NCI-H82 treated with DMSO at 0.1 percent for 48 hours (cell line): Measurements from ENCODE around the gene WDR12.
"Not testable (repeated sequence)": the region's sequence is repeated elsewhere in the genome, so short reads cannot be mapped to it uniquely, and the experiment has no call there.

Experiments used
- DNase-seq: peaks from one replicate; lab custom pipeline; 2025; ENCODE audit not compliant: unreplicated experiment; lab: John Stamatoyannopoulos, UW

Gene WDR12

DNA sequence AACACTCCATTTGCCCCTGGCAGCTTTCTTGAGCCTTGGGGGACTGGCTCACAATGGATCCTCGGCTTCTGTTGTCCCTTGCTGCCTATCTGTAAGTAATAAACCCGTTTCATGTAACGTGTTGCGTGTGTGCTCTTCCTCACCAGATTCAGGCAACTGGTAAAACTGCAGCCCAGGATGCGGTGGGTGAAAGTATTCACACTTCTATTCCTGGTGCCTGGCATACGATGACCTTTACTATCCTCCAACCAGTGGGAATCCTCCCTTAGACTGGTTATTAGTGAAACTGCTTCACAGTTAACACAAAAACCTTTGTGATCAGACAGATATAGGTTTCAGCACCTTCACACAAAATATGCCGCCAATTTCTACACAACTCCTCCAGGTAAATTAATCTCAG is 26.3 kb downstream of the WDR12 start:
- no peak for DNase-seq

DNA sequence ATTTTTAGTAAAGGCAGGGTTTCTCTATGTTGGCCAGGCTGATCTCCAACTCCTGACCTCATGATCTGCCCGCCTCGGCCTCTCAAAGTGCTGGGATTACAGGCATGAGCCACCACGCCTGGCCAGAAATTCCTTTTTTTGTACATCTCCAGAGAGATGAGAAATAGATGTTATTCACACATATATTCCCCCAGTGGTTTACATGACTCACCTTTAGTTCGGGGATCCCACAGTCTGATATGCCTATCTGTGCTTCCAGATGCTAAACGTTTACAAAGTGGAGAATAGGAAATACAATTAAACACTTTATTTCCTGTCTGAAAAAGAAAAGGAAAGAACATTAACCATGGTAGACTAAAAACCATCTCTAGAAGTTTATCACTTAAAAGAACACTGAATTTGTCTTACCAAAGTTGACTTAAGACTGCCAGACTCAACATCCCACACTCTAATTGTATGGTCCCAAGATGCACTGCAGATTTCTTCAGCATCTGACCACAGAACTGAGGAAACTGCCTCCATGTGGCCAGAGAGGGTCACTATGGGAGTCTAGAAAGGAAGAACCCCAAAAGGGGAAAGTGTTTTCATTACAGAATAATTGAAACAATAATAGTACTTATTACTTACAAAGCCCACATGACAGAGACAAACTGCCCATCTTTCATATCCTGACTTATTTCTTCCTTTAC is 27.3 kb downstream of the WDR12 start:
- DNase-seq, result no peak

DNA sequence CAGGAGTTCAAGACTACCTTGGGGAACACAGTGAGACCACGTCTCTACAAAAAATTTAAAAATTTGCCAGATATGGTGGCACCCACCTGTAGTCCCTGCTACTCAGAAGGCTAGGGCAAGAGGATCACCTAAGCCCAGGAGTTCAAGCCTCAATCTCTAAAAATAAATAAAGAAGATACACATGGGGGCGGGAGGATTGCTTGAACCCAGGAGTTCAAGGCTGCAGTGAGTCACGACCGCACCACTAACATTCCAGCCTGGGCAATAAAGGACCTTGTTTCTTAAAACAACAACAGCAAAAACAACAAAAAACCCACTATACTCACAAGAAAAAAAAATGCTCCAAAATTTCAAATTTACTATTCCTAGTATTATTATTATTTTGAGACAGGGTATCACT is 29.9 kb downstream of the WDR12 start:
- no peak for DNase-seq

DNA sequence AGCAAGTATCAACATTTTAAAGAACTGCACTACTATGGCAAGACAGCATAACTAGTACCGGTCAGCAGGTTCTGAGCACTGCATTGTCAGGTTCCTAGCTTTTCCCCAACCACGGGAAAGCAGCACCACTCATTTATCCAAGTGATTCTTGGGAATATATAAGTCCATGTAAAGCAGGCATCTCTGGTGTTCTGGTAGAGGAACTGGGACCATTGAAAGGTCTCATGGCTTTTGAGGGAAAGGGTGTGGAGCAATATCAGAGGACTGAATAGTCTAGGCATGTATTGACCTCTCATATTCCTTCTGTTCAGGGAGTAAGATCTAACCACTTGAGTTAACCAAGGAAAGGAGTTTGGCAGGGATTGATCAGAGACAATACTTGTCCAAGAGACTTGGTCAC is 33.8 kb downstream of the WDR12 start:
- no peak for DNase-seq

DNA sequence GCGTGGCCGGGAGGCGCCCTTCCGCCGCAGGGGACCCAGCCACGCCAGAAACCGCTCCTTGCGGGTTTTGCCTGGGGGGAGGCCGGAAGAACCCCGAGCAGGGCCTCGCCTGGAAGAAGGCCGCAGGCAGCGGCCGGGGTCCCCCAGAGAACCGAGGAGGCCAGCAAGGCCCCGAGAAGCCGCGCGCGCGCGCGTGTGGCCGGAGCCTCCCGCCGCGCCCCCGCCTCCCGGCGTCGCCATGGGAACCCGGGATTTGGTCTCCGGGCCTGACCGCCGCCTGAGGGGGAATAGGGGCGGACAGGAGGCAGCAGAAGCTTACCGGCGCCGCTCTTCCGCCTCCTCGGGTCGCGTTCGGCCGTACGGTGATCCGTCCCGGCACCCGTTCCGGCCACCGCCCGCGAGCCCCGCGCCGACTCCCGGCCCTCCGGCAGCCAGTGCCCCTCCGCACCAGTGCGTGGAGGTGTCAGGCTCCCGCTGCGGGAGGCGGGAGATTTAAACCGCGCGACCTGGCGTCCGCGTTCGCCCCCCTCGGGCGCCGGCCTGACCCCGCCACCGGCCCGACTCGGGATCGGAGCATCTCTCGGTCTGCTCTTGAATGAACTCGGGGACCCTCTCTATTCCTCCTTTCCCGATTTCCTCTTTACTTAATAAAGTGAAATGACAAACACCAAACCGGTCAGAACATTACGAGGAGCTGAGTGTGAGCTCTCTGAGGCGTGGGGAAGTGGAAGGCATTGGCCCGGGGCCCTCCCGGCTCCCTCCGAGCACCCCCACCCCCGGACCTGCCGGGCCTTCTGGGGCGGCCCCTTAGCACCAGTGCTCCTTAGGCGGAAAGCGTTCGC is 40.0 kb downstream of the WDR12 start, which contains the start of gene ICA1L:
Gene ICA1L (minus strand): TSS at position 467 of the 842 bp plus-strand sequence. CDS start 42,757 bp downstream, outside the sequence.
- DNase-seq, result peak; percentile 27

DNA sequence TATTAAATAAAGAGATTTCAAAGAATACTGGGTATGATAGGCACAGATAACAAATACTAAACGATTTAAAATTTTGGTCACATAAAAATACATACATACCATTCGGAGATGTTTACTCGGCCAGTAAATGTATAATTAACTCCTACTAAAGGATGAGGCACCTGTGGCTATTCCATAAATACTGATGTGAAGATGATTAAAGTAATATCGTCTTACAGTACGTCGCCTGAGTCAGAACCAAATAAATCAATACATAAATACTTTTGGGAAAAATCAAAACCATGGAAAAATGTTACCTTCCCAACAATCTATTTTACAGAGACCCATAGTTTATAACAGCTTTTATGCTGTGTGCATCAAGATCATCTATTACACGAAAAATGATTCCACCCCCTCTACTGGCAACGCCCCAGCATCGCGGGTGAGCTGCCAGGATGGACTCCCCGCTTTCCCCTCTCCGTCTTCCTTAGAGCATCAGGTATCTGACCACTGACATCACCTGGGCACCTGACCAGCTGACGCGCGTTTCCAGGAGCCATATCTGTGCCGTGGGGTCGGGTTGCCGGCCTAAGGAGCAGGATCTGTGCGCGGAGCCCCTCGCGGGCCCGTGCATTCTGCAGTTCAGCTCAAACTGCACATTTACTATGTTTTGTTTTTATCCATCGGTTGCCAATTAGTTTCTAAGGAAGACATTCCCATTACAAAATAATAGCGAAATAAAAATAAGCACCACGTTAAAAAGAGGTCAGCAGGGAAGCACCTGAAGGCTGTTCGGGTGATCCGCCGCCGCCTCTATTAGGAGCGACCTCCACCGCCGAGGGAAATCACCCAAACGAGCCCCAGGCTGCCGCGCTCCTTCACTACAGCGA is 40.8 kb downstream of the WDR12 start:
- DNase-seq, result peak; percentile 36

DNA sequence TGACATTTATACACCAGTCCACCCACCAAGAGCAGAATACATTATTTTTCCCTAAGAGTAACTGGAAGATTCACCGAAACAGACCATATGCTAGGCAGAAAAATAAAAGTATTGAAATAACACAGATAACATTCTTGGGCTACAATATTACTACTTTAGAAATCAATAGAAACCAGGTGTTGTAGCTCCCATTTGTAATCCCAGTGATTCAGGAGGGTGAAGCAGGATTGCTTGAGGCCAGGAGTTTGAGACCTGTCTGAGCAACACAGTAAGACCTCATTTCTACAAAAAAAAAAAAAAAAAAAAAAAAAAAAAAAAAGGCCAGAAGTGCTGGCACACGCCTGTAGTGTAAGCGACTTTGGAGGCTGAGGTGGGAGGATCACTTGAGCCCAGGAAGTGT is 49.5 kb downstream of the WDR12 start:
- DNase-seq, result no peak

DNA sequence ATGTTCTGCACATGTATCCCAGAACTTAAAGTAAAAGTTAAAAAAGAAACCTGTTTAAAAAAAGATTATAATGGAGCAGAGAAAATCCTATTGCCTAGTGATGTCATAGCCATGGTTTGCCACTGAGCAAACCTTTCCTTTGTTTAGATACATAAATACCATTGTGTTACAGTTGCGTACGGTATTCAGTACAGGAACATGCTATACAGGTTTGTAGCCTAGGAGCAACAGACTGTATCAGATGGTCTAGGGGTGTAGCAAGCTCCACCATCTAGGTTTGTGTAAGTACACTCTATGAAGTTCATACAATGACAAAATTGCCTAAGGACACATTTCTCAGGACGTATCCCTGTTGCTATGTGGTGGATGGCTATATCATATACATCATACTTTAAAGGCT is 52.9 kb downstream of the WDR12 start:
- no peak for DNase-seq

DNA sequence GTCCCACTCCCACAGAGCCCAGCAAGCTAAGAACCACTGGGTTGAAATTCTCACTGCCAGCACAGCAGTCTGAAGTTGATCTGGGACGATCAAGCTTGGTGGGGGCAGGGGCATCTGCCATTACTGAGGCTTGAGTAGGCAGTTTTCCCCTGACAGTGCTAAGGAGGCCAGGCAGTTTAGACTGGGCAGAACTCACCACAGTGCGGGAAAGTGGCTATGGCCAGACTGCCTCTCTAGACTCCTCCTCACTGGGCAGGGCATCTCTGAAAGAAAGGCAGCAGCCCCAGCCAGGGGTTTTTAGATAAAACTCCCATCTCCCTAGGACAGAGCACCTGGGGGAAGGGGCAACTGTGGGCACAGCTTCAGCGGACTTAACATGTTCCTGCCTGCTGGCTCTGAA is 62.1 kb downstream of the WDR12 start:
- DNase-seq, result not testable (repeated sequence)

DNA sequence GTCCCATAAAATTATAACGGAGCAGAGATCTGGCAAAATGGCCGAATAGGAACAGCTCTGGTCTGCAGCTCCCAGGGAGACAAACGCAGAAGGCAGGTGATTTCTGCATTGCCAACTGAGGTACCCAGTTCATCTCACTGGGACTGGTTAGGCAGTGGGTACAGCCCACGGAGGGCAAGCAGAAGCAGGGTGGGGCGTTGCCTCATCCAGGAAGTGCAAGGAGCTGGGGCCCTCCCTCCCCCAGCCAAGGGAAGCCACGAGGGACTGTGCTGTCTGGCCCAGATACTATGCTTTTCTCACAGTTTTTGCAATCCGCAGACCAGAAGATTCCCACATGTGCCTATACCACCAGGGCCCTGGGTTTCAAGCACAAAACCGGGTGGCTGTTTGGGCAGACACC is 62.7 kb downstream of the WDR12 start:
- no peak for DNase-seq

DNA sequence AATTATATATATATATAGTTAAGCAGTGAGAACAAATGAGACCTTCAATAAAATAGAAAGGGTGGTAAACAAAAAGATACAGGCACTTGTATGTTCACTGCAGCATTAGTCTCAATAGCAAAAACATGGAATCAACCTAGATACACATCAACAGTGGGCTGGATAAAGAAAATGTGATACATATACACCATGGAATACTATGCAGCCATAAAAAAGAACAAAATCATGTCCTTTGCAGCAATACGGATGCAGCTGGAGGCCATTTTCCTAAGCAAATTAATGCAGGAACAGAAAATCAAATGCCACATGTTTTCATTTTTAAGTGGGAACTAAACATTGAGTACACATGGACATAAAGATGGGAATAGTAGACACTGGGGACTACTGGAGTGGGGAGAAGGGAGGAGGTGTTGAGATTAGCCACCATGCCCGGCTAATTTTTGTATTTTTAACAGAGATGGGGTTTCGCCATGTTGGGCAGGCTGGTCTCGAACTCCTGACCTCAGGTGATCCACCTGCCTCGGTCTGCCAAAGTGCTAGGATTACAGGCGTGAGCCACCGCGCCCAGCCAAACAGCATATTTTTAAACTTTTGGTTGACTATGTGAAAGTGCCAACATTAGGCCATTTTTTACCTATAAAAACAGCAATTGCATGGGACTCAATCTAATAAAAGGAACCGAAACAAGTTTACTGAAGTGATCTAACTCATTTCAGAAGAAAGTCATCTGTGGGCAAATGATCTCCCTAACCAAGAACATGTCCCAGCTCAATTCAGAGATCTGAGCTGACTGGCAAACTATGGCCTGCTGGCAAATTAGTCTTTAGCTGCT is 63.6 kb downstream of the WDR12 start:
- DNase-seq, result no peak

DNA sequence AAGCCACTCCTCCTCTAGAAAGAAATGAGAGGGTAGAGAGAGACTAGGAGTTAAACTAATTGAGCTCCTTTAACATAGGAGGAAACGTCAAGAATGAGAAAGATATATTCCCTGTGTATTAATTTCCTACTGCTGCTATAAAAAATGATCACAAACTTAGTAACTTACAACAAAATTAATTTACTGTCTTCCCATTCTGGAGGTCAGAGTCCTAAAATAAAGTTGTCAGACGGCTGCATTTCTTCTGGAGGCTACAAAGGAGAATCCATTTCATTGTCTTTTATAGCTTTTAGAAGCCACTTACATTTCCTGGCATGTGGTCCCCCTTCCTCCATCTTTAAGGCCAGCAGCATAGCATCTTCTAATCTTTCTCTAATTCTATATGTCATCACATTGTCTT is 66.8 kb downstream of the WDR12 start:
- no peak for DNase-seq

DNA sequence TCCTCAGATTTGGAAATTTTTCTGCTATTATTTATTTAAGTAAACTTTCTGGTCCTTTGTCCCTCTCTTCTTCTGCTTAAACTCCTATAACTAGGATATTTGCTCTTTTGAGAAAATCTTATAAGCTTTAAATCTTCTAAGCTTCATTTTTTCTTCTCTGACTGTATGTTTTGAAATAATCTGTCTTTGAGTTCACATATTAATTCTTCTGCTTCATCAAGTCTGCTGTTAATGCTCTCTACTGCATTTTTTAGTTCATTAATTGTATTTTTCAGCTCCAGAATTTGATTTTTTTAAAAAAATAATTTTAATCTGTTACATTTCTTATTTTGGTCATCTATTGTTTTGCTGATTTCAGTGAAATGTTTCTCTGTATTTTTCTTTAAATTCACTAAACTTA is 68.8 kb downstream of the WDR12 start:
- no peak for DNase-seq

DNA sequence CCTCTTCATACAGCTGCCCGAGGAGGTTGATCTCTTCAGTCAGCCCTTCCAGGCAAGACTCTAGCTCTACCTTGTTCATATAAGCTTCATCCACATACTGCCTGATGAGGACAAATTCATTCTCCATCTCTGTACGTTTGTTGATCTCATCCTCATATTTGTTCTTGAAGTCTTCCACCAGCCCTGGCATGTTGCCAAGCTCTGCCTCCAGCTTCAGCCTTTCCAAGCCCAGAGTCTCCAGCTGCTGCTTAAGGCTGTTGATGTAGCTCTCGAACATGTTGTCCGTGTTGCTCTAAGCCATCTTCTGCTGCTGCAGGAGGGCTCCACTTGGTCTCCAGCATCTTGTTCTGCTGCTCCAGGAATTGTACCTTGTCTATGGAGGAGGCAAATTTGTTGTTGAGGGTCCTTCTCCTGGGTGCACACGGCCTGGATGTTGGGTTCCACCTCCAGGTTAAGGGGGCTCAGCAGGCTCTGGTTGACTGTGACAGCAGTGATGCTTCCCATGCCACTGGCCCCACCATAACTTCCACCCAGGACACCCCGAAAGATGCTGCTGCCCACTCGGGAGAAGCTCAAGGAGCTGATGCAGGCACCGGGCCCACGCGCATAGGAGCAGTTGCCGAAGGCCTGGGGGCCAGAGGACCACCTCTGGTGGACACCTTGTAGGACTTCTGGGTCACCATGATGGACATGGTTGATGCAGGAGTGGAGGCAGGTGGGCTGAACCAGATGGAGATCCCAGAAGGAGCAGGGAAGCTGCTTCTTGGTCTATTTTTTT is 70.2 kb downstream of the WDR12 start:
- no peak for DNase-seq

DNA sequence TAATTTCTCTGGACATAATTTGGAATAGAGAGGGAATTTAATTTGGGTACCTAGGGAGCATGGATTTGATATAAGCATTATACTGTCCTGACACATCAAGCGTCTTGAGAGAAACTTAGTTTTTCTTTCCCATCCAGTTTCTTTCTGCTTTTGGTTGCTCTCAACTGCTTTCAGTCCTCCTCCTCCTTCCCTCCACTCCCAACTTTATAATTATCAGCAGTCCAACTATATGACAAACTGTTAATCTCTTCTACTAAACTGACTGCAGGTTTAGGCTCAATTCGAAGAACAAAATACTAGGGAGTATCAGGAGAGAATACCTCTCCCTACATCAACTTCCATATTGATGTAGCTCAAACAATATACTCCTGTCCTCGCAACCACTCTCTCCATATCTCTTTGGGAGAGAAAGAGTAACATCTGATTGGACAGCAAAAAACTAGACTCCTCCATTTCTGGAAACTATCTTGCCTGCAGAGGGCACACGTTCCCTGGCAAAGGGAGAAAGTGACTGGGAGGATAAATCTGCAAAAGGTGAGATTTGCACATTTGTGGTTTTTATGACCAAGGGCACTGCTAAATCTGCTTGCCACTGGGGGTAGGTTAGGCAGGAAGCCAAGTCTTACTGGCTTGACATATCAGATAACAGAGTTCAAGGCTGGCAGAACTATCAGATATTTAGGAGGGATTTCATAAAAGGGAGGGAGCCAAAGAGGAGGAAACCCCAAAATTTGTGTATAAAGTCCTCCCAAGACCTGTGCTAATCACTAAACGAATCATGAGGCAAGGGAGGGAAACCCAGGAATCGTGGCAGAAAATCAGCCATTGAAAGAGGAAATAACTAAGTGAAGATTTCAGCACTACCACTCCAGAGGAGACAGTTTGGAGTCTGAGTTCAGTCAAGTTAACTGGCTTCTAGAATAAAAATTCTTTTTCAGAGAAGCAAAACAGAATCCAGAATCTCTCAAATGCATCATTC is 79.9 kb downstream of the WDR12 start:
- peak; percentile 33 for DNase-seq

DNA sequence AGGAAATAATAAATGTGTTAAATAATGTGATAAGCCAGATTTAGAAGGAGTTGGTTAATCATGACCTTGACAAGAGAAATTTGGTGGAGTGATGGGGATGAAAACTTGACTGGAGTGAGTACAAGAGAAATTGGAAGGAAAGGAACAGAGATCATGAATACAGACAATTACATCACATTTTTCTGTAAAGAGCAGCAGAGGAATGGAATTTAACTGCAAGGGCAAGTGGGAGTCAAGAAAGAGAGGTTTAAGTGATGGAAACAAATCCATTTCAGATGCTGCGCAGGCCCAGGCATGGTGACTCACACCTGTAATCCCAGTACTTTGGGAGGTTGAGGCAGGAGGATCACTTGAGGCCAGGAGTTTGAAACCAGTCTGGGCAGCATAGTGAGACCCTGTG is 86.6 kb downstream of the WDR12 start:
- DNase-seq, result no peak
